ENCODE data around the gene PDZRN3.

Gene PDZRN3

DNA sequence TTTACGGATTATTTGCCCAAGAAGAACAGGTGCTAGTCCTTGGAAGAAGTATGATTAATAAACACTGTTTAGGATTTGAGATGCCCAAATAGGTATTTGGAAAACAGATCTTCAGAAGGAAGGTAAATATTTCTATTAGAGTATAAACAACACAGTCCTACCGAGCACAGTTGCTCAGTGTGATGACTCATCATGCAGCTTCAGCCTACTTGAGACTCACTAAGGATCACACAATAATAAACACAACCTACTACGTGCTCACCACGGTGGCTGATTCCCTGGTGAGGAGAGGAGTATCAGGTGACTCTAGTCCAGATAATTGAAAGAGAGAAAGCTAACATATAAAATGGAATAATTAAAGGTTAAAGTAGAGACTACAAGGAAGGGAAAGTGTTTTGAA, 72.0 kb downstream of the PDZRN3 start:
- DNase-seq, result no peak

GRCh38 chr3:73550032-73550431, 74.7 kb downstream of the PDZRN3 start:
- DNase-seq, result no peak

DNA sequence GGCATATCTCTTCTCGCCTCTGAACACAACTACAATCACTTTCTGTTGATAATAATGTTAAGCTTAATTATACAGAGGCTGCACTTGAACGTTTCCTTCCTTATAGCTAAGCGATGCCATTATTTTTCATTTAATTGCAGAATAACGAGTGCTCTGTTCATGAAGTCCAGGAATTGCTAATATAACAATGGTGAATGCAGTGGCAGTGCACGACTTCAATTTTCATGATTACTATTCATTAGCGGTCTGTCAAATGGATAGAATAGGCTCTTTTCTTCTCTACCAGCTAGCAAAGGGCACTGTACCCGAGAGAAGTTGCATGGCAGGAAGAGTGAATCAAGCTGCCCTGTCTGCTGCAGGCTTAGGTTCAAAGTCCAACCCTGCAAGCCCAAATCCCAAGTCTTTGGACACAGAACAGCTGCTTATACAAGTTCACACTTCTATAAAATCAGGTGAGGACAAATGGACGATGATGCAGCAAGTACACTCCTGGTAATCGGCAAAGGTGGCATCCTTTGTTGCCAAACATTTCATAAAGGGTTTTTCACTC, 75.6 kb downstream of the PDZRN3 start:
- DNase-seq, result no peak

GRCh38 chr3:73548436-73548835, 76.3 kb downstream of the PDZRN3 start:
- DNase-seq, result no peak

DNA sequence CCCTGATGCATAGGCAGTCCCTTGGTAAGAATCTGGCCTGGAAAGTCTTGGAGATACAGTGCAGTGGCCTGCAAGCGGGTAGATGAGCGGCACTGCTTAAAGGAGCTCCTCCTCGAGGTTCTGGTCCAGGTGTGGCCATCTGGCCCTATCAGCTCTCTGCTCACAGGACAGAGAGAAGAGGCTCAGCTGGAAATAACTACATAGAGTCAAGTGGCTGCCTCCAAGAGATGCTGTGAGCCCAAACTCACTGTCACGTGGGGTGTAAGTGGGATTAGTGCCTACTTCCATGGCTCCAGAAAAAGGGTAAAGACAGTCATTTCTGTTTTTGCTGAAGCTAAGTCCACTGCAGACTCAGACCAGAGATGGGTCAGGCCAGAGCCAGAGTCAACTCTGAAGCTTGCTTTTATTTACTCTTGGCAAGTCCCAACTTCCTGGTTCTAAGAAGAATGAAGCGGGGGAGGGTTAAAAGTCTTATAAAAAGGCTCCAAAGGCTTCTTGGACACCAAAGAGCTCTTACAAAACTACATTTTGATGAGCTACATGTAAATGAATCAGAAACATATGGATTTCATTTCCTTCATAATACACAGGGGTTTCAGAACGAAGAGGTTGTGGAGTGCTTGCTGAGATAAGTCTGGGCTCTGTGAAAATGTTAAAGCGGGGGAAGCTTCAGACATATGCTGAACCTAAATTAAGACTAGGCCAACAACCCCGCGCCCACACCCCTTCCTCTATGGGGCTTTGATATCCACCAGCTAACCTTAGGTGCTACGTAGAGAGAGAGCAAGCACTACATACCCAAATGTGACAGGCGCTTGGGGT, 77.1 kb downstream of the PDZRN3 start:
- no peak for DNase-seq

DNA sequence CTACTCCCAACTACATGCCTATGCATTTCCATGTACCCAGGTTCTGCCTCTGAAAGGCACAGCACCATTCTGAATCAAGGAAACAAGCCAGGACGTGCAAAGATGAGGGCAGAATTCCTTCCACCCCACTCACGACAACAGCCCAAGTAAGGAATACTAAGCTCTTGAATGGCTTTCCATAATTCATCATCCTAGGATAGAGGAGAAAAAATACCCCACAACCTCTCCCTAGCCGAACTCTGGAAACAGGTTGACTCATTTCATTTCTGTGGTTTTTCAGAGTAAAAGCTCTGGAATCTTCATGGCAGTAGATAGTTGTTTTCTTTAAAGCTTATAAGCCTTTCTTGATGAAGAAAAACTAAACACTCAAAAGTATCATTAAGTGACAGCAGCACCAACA, 77.8 kb downstream of the PDZRN3 start:
- DNase-seq, result no peak

DNA sequence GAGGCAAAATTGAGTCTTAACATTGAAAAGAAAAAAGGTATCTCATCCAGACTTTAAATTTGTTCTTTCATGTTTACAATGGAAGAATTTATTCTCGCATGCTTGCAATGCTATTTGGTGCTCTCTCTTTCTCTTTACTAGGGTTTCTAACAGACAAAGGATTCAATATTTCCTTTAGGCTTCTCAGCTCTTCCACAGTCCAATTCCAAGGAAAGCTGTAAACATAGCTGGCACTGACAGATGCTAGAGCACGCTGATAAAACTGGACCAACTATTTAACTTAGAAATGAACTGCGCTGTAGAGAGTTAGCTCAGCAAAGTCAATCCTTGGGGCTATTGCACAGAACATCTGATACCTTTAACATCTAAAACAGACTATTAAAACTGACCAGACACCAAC, 81.3 kb downstream of the PDZRN3 start:
- DNase-seq, result no peak

DNA sequence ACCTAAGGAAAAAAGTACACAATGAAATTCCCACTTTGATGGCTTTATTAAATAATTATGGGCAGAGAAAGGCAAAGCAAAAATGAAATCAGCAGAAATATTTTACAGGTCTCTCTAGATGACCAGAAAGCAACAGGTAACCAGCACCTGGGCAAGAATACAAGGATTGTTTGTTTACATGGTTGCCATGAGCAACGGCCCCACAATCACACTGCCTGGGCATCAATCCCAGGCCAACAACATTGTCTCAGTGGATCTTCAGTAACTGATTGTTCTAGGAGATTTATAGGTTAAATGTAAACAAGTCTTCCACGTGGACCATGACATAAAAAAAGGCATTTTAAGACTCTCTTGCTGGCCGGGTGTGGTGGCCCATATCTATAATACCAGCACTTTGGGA, 82.6 kb downstream of the PDZRN3 start:
- no peak for DNase-seq

- no peak for DNase-seq
Observed at GRCh38 chr3:73540969-73541740, 83.6 kb downstream of the PDZRN3 start.

DNA sequence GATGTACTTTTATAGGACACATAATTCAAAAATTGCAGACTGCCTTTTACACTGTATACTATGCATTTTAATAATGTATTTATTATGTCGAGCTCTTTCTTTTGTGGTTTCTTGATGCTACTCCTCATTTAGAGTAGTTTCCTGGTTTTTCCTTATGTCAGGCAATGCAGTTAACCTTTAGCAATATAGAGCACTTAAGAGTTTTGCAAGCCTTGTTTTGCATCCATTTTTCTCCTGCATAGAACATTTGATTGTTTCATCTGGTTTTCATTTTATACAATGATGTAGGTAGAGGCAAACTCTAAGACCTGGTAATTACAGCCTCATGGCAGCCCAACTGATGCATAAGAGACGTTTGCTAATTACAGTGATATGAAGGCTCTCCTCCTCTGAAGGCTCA, 86.3 kb downstream of the PDZRN3 start:
- no peak for DNase-seq

- no peak for DNase-seq
Observed at GRCh38 chr3:73536952-73537351, 87.8 kb downstream of the PDZRN3 start.

- DNase-seq, result no peak
Observed at GRCh38 chr3:73536336-73536895, 88.3 kb downstream of the PDZRN3 start.

DNA sequence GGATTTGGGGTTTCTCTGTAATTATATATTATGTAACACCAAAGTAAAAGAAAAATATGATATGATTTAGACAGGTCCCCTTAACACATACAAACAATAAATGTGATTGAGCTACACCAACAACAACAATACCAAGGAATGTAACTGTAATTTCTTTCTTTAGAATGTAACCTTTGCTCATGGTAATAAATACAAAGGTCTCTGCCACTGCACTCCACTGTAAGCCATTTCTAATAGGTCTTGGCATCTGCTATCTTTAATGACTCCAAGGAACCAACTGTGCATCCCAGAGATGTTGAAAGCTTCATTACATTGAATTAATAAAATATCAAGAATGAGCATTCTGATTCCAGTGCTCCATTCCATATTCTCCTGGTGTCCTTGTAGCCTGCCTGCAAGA, 88.8 kb downstream of the PDZRN3 start:
- no peak for DNase-seq

DNA sequence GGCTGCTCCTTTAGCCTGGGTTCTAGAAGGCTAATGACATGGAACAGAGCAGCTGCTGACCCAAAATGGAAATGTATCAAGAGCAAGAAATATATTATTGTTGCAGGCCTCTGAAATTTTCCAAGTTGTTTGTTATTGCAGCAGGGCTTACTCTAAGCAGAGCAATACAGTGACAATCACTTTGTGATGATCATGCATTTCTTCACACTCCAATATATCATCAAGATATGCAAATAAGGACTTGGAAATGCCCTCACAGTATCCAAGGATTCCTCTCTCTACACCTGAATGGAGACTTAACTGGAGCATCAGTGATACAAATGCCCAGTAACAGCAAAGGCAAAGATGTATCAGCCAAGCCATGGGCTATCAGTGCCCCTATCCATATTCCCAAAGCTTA, 89.6 kb downstream of the PDZRN3 start:
- DNase-seq, result no peak

- DNase-seq, result no peak
Observed at GRCh38 chr3:73530022-73530396, 94.7 kb downstream of the PDZRN3 start.

DNA sequence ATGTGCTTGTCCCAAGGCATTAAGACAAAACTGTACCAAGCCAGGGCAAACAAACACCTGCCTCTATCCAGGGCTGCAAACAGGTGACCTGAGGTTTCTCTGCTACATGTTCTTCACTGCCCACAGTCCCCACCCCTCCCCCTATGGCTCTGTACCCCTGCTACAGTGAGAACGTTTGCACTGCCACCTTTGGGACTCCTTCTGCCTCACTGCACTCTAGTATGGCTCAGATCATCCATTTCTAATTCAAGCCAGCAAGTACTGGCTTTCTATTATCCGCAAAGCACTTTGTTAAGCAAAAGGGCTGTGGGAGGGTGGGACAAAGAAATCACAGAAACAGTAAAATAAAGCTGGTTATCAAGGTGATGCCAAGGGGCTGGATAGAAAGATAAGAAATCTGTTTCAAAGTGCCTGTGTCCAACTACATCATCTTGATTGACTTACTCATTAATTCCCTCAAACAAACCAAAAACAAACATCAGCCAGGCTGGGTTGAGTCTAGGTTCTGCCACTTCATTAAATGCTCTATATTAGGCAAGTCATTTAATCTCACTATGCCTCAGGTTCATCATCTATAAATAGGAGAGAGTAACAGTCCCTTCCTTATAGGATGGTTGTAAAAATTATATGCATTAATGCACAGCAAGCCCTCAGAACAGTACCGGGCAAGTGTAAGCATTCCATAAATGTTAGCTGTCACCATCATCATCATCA, 95.3 kb downstream of the PDZRN3 start:
- DNase-seq, result no peak

GRCh38 chr3:73525591-73525990, 99.2 kb downstream of the PDZRN3 start:
- DNase-seq, result no peak

- no peak for DNase-seq
Observed at GRCh38 chr3:73523661-73524060, 101.1 kb downstream of the PDZRN3 start.

GRCh38 chr3:73521734-73522336, 102.9 kb downstream of the PDZRN3 start:
- no peak for DNase-seq

DNA sequence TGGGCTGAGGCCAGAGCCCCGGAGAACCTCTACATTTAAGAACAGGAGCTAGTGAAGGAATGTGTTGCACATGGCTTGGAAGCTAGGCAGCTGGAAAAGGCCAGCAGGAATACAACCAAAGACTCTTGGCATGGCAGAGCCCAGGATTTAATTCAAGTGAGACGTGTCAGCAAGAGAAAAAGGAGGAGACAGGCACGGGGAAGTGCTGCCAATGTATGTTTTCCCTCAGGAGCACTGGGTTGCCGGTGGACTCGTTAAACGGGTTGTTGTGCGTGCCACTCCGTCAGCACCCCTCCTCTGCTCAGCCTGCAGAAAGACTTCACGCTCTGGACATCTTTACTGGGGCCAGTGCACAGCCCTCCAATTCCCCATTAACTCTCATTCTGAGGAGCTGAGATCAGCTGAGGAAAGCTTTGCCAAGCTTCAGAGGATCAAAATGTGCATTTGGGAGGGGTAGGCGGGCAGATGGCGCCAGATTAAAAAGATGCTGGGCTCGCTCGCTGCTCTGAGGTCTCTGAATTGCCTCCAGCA, 103.7 kb downstream of the PDZRN3 start:
- DNase-seq, result no peak

GRCh38 chr3:73516631-73517030, 108.1 kb downstream of the PDZRN3 start:
- DNase-seq, result no peak

GRCh38 chr3:73513260-73513659, 111.5 kb downstream of the PDZRN3 start:
- DNase-seq, result no peak
